Measurements from ENCODE around the gene OSBPL3.

OSBPL3 gene

GRCh38 chr7:24824400-24824799, 155.6 kb downstream of the OSBPL3 start:
- no peak for DNase-seq

GRCh38 chr7:24821754-24822054, 158.3 kb downstream of the OSBPL3 start:
- no peak for DNase-seq

GRCh38 chr7:24821045-24821753, 158.8 kb downstream of the OSBPL3 start:
- DNase-seq = peak; percentile 91

GRCh38 chr7:24820730-24821044, 159.3 kb downstream of the OSBPL3 start:
- no peak for DNase-seq

GRCh38 chr7:24819916-24820689, 159.9 kb downstream of the OSBPL3 start:
- DNase-seq = peak; percentile 89

GRCh38 chr7:24817339-24817738, 162.6 kb downstream of the OSBPL3 start:
- DNase-seq = no peak

GRCh38 chr7:24816868-24817267, 163.1 kb downstream of the OSBPL3 start:
- DNase-seq = no peak

- peak; percentile 34 for DNase-seq
These were observed 167.6 kb downstream of the OSBPL3 start for GRCh38 chr7:24812305-24812945.

GRCh38 chr7:24808518-24808917, 171.5 kb downstream of the OSBPL3 start:
- DNase-seq = no peak

- DNase-seq = no peak
These were observed 177.7 kb downstream of the OSBPL3 start for GRCh38 chr7:24802300-24802699.

GRCh38 chr7:24801883-24802282, 178.1 kb downstream of the OSBPL3 start:
- DNase-seq = no peak

GRCh38 chr7:24800667-24801066, 179.3 kb downstream of the OSBPL3 start:
- DNase-seq = peak; percentile 63

- DNase-seq = no peak
These were observed 179.9 kb downstream of the OSBPL3 start for GRCh38 chr7:24800073-24800472.

- no peak for DNase-seq
These were observed 180.5 kb downstream of the OSBPL3 start for GRCh38 chr7:24799506-24799905.

- DNase-seq = no peak
These were observed 181.7 kb downstream of the OSBPL3 start for GRCh38 chr7:24798261-24798660.

GRCh38 chr7:24797270-24797669, 182.7 kb downstream of the OSBPL3 start:
- no peak for DNase-seq

- no peak for DNase-seq
These were observed 184.6 kb downstream of the OSBPL3 start for GRCh38 chr7:24795407-24795767.

GRCh38 chr7:24794751-24795406, 185.1 kb downstream of the OSBPL3 start:
- peak; percentile 51 for DNase-seq

GRCh38 chr7:24793982-24794648, 185.9 kb downstream of the OSBPL3 start:
- no peak for DNase-seq

- no peak for DNase-seq
These were observed 190.9 kb downstream of the OSBPL3 start for GRCh38 chr7:24788961-24789576.

- no peak for DNase-seq
These were observed 191.9 kb downstream of the OSBPL3 start for GRCh38 chr7:24788075-24788474.

- peak; percentile 45 for DNase-seq
These were observed 193.0 kb downstream of the OSBPL3 start for GRCh38 chr7:24786941-24787340.

GRCh38 chr7:24786306-24786705, 193.7 kb downstream of the OSBPL3 start:
- no peak for DNase-seq

All from activated CD4-positive, alpha-beta T cell treated with anti-CD3 and anti-CD28 coated beads, Interleukin-2, amount 50 U/mL, for 16 hours (primary cell).